ENCODE measurements around the gene BBX.

GRCh38 chr3:107599772-107600145 lies 77.0 kb downstream of the BBX start:
- TF ChIP-seq CTCF (conservative IDR thresholded peaks at IDR 0.05; ENCODE audit: low read depth, low read length) (no peak), EZH2phosphoT487 (IDR thresholded peaks at IDR 0.05; ENCODE audit: borderline replicate concordance, low read length) (no peak), EZH2 (IDR thresholded peaks at IDR 0.05; ENCODE audit: low read length, unreplicated experiment) (no peak)
